Measurements from ENCODE around the gene STK16. TPM values are rescaled to one million over a fixed set of nuclear protein-coding genes. Genes with fewer than 3 reads are reported as not detected.

The STK16 gene
- total RNA-seq, 1 donor from 2014 or later = 12.2 TPM

DNA sequence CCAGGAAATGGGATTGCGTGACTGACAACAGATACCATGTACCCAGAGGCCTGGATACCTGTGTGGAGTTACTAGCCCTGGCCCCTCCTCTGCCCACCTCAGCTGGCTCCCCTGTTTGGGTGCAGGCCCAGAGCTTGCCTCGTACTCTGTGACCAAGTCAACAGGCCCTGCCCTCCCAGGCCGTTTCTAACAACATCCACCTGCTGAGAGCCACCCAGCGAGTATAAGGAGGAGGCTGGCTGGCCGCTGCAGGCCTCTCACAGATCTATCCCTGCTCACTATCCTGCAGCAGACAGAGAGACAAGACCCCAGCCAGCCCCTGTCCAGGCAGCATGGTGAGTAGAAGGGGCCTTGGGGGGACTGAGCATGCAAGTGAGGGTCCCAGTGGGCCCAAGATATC lies 21.0 kb downstream of the STK16 start:
- no peak for FAIRE-seq

DNA sequence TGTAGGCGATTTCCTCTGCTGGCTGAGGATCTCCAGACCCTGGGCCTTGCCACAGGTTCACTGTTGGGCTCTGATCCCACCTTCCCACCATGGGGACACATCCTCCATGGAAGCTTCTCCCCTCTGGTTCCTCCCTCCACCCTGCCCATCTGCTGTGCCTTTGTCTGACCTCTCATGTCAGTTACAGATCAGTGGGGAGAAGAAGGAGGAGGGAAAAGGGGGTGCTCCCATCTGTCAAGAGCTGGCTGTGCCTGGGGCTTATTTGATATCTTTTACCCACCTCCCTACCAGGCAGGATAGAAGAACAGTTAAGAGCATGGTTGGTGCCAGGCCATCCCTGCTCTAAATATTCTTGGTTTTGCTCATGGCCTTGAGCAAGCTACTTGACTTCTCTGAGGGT lies 21.6 kb downstream of the STK16 start:
- DNase-seq (ENCODE audit: low spot score in 2 of 2) (no peak), FAIRE-seq (no peak)

More for the DNA sequence above, 21.0 kb downstream of the STK16 start:
- no peak for DNase-seq (ENCODE audit: low spot score in 2 of 2)

DNA sequence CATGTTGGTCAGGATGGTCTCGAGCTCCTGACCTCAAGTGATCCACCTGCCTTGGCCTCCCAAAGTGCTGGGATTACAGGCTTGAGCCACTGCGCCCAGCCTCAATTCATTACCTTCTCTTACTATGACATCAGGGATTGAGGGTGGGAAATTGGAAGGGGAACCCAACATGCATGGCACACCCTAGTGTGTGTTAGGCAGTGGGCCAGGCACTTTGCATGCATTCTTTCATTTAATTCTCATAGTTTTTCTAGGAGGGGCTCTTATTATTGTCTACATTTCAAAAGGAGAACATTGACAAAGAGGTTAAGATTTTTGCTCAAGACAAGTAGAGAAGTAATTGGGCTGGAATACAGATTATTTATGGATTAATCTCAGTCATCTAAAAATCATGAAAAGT lies 23.0 kb downstream of the STK16 start:
- no peak for DNase-seq (ENCODE audit: low spot score in 2 of 2)
- FAIRE-seq = no peak

DNA sequence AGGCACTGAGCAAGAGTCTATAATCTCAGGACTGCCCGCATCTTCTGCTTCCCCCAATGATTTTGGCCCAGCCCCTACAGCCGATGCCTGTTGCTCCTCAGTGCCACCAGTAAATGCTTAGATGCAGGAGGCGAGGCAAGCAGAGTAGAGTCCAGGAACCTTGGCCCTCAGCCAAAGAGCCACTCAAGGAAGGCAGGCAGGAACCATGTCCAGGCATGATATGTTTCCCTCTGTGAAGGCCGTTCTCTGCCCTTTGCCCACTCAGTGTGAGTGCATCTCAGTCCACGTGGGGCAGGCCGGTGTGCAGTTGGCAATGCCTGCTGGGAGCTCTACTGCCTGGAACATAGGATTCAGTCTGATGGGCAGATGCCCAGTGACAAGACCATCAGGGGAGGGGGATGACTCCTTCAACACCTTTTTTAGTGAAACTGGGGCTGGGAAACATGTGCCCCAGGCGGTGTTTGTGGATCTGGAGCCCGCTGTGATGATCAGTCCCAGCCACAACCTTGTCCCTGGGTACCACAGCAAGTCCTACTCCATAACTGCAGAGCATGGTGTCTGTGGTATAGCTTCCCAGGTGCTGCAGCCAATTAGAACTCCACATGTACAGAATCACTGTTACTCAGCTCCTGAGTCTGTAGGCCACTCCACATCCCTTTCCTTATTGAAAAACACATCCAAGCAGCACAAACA lies 24.2 kb downstream of the STK16 start:
- FAIRE-seq (no peak), DNase-seq (ENCODE audit: low spot score in 2 of 2) (no peak)

GRCh38 chr2:219270055-219270372 lies 24.7 kb downstream of the STK16 start:
- no peak for FAIRE-seq

DNA sequence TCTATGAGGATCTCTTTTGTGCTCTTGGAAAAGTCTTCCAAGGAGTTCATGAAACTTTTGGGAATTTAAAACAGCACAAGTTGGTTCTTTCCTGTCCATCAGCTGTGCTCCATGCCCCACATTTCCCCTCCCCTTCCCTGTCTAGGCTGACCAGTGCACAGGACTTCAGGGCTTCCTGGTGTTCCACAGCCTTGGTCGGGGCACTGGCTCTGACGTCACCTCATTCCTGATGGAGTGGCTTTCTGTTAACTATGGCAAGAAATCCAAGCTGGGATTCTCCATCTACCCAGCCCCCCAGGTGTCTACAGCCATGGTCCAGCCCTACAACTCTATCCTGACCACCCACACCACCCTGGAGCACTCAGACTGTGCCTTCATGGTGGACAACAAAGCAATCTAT lies 25.7 kb downstream of the STK16 start:
- FAIRE-seq (no peak), DNase-seq (ENCODE audit: low spot score in 2 of 2) (no peak)

More at GRCh38 chr2:219270055-219270372, 24.7 kb downstream of the STK16 start:
- no peak for DNase-seq (ENCODE audit: low spot score in 2 of 2)

DNA sequence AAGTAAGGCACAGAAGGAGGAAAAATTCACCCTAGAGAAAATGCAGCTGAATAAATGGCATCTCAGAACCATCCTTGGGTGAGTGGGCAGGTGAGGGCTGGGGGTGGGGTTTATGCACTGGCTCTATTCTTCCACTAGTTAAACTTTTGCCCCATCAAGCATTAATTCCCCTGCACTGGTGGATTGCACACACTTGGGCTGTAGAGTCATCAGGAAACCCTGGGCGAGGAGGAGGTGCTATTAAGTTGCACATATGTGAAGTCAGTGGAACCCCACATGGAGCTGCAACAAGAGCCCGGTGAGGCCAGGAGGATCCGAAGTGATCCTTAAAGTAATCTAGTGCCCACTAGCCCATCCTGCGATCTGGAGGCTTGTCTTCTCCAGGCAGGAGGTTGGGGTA lies 27.1 kb downstream of the STK16 start:
- no peak for FAIRE-seq
- DNase-seq (ENCODE audit: low spot score in 2 of 2) = no peak

DNA sequence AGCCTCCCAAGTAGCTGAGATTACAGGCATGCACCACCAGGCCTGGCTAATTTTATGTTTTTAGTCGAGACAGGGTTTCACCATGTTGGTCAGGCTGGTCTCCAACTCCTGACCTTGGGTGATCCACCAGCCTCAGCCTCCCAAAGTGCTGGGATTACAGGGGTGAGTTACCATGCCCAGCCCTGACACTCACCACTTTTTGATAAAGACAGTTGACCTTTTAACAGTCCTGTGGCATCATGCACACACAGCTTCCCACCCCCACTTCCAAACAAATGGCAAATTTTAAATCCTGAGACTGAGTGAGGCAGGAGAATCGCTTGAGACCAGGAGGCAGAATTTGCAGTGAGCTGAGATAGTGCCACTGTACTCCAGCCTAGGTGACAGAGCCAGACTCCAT lies 27.7 kb downstream of the STK16 start:
- FAIRE-seq (no peak), DNase-seq (ENCODE audit: low spot score in 2 of 2) (no peak)

- FAIRE-seq = no peak
These were observed 28.7 kb downstream of the STK16 start for GRCh38 chr2:219273937-219274336.

GRCh38 chr2:219274361-219274921 lies 29.2 kb downstream of the STK16 start:
- no peak for DNase-seq (ENCODE audit: low spot score in 2 of 2)
- no peak for FAIRE-seq

More at GRCh38 chr2:219273937-219274336, 28.7 kb downstream of the STK16 start:
- DNase-seq (ENCODE audit: low spot score in 2 of 2) = no peak

- no peak for FAIRE-seq
- DNase-seq (ENCODE audit: low spot score in 2 of 2) = peak; percentile 68 to 69
These were observed 32.7 kb downstream of the STK16 start for GRCh38 chr2:219277703-219278654.

GRCh38 chr2:219278655-219279150 lies 33.4 kb downstream of the STK16 start:
- FAIRE-seq (no peak), DNase-seq (ENCODE audit: low spot score in 2 of 2) (no peak)

DNA sequence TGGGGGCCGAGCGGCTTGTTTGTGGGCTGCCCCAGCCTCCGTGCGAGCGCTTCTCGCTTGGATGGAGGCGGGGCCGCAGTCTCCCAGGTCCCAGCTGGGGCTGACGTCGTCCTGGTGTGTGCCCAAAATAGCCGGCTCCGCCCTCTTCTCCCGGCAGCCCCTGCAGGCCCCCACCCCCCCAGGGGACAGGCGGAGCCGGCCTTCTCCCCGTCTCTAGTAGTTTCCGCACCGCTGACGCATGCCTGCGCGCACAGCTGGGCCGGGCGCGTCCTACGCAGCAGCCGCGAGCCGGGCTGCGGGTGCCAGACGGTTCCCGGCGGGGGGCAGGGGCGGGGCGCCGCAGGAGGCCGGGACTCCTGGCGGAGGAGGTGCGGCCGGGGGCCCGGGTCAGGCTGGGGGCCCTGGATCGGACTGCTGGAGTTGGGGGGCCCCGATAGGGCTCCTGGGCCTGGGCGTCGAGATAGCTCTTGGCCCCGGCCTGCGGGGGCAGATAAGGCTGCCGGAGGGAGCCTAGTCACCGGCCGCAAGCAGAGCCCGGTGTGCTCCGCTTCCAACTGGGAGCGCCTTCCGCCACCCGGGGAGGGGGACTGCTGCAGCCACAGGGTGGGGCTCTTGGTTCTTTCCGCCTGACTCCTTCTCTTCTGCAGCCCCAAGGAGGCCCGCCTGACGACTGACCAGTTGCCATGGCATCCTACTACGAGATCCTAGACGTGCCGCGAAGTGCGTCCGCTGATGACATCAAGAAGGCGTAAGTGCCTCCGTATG lies 34.1 kb downstream of the STK16 start, which contains the start of gene DNAJB2:
TSS of gene DNAJB2 (plus strand) at position 216 of the 765 bp plus-strand sequence. CDS start at position 684, 468 bp downstream.
- no peak for FAIRE-seq
- peak; percentile 97 to 99 for DNase-seq (ENCODE audit: low spot score in 2 of 2)

GRCh38 chr2:219279916-219280516 lies 34.7 kb downstream of the STK16 start:
- FAIRE-seq (no peak), DNase-seq (ENCODE audit: low spot score in 2 of 2) (peak in 1 of 2 donors; percentile 29)

DNA sequence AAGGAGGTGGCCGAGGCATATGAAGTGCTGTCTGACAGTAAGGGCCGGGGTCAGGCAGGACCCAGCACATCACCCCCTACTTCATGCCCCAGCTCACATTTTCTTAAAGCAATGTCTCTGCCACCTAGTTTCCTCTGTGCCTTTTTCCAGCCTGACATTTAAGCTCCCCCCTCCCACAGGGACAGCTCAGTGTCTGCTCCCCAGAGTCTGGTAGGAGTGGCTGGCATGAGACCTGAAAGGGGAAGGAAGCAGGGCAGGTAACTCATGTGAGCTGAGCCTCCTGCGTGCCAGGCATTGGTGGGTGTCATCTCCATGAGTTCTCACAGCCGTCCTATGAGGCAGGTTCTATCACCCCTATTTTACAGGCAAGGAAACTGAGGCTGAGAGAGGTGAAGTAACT lies 35.4 kb downstream of the STK16 start:
- DNase-seq (ENCODE audit: low spot score in 2 of 2) = peak in 1 of 2 donors; percentile 4
- FAIRE-seq = no peak

DNA sequence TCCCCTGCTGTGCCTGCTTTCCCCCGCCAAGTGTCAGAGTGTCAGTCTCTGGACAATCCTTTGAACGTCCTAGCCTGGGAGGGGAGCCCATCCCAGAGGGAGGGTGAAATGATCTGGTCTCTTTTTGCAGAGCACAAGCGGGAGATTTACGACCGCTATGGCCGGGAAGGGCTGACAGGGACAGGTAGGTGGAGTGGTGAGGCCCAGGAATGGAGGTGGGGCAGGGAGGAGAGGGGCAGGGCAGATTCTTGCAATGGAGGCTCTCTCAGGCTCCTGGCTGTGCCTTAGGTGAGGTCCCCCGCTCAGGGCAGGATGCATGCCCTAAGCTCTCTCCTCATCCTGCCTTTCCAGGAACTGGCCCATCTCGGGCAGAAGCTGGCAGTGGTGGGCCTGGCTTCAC lies 36.3 kb downstream of the STK16 start:
- DNase-seq (ENCODE audit: low spot score in 2 of 2) (no peak), FAIRE-seq (no peak)

DNA sequence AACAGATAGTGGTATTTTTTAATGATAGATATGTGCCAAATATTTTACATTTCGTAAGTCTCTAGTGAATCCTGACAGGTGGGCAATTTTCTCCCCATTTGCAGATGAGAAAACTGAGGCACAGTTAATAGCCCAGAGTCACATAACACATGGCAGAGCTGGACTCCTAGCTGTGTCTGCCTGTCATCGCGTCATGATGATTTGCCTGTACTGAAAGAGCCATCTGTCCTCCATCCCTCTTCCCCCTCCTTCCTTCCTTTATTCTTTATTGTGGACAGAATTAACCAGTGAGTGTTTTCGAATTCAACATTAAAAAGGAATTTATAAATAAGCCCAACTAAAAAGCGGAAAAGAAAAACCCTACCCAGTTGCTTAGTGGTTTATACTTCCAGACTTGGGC lies 37.1 kb downstream of the STK16 start:
- DNase-seq (ENCODE audit: low spot score in 2 of 2) (no peak), FAIRE-seq (peak; percentile 59)

DNA sequence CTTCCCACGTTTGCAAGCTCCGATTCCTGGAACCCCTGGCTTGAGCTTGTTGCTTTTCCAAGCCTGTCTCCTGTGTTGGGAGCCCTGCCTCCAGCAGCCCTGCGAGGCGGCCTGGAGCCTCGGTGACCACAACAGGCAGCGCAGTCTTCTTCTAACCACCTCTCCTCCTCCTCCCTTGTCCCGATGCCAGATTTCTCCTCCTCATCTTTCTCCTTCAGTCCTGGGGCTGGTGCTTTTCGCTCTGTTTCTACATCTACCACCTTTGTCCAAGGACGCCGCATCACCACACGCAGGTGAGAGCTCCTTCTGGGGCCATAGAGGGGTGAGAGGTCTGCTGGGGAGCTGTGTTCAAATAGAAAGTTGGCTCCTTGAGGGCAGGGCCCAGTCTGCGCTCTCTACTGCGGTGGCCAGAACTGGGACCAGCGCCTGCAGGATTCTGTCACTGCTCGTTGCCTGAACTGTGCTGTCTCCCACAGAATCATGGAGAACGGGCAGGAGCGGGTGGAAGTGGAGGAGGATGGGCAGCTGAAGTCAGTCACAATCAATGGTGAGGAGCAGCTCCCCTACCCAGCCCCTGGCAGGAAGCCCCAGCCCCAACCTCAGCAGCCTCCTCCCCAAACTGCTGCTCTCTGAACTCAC lies 37.8 kb downstream of the STK16 start:
- peak in 1 of 2 donors; percentile 17 for DNase-seq (ENCODE audit: low spot score in 2 of 2)
- no peak for FAIRE-seq
